K562 (cell line): ENCODE results near the gene MAST4. TPM values are rescaled to one million over a fixed set of nuclear protein-coding genes. Genes with fewer than 3 reads are reported as not detected.

Experiments used
- ATAC-seq: fragments of 200-7000 bp; cut with Tn5 transposase; 3 replicates; pipeline ENCODE4 v1.9.1; 2020; ENCODE audit warnings: moderate library complexity
- BruUV-seq: library from RNA; stranded (reverse); fragments of 400-500 nt; replicated peaks from 2 replicates; lab custom pipeline; 2021; lab: Mats Ljungman, UMichigan
- CTCF ChIA-PET: fragments of 300-600 bp; formaldehyde crosslinking; extraction: SDS; loops from one replicate; lab custom pipeline; 2021; ENCODE audit warnings: low intra/inter-chr PET ratio; lab: Yijun Ruan, JAX
- POLR2A ChIA-PET: fragments of 300-600, 350-650 bp; sonication (Branson Sonifier 250); formaldehyde crosslinking; extraction: SDS; loops from one replicate; lab custom pipeline; 2021; ENCODE audit warnings: antibody characterized with exemption, inconsistent platforms; lab: Yijun Ruan, JAX
- DNase-seq, 4 experiments: peaks; one replicate each; pipeline versions ENCODE4 v3.0.0 to v3.0.0-alpha.2; 2011 to 2018; ENCODE audit warnings: low spot score in 3 of 4, mixed read lengths in 3 of 4; ENCODE audit errors: extremely low read depth in 1 of 4
- FAIRE-seq: peaks from 2 replicates; lab custom pipeline; 2011; peaks lifted over from hg19 to GRCh38; lab: Jason Lieb, UNC
- H2AFZ ChIP-seq: 2 replicates; pipeline ENCODE4 v1.6.0; 2011; ENCODE audit warnings: low read depth, low read length, control low read depth, inconsistent platforms
- H3K27ac ChIP-seq: fragments of 200-600 bp; 3 replicates; pipeline ENCODE4 v1.8.0; 2011; ENCODE audit warnings: low read depth, mild to moderate bottlenecking, control low read depth, inconsistent platforms, low read length, moderate library complexity, mixed read lengths; ENCODE audit errors: extremely low read depth
- H3K27me3 ChIP-seq, 2 experiments: fragments of 300-600 bp in 1 of 2; 2 replicates in 1 of 2; 3 replicates in 1 of 2; pipeline versions ENCODE4 v1.6.0 to v1.8.0; 2011; ENCODE audit warnings: inconsistent platforms in 2 of 2, low read length in 2 of 2, mild to moderate bottlenecking in 1 of 2, mixed read lengths in 1 of 2, moderate library complexity in 1 of 2; ENCODE audit not compliant: control insufficient read depth in 2 of 2, insufficient read depth in 2 of 2
- H3K36me3 ChIP-seq: fragments of 300-600 bp; 3 replicates; pipeline ENCODE4 v1.8.0; 2011; ENCODE audit warnings: mild to moderate bottlenecking, low read length, inconsistent platforms; ENCODE audit not compliant: control insufficient read depth, insufficient read depth
- H3K4me1 ChIP-seq, 2 experiments: fragments of 200-600 bp in 1 of 2; replicated peaks in 1 of 2; 2 replicates in 1 of 2; 3 replicates in 1 of 2; pipeline versions ENCODE4 v1.5.1 to v1.8.0; 2011; ENCODE audit warnings: inconsistent platforms in 2 of 2, low read length in 2 of 2, mild to moderate bottlenecking in 1 of 2, mixed read lengths in 1 of 2, moderate library complexity in 1 of 2; ENCODE audit not compliant: control insufficient read depth in 2 of 2, insufficient read depth in 2 of 2
- H3K4me2 ChIP-seq: 2 replicates; pipeline ENCODE4 v1.6.1; 2011; ENCODE audit warnings: low read length, control low read depth, inconsistent platforms, mixed read lengths; ENCODE audit not compliant: insufficient read depth
- H3K4me3 ChIP-seq: fragments of 200-600 bp; sonication (generic), shearing (Covaris generic); 2 replicates; pipeline ENCODE4 v1.5.1; 2016; ENCODE audit warnings: control low read depth, inconsistent platforms
- H3K79me2 ChIP-seq: fragments of 200-600 bp; 3 replicates; pipeline ENCODE4 v1.8.0; 2011; ENCODE audit warnings: low read length, inconsistent platforms; ENCODE audit not compliant: control insufficient read depth, insufficient read depth
- H3K9ac ChIP-seq, 2 experiments: 2 replicates each; pipeline versions ENCODE4 v1.6.0 to v1.6.1; 2011; ENCODE audit warnings: low read depth in 2 of 2, low read length in 2 of 2, control low read depth in 1 of 2, inconsistent platforms in 1 of 2, mild to moderate bottlenecking in 1 of 2, mixed read lengths in 1 of 2; ENCODE audit not compliant: insufficient read depth in 1 of 2
- H3K9me1 ChIP-seq: one replicate; pipeline ENCODE4 v1.6.0; 2011; ENCODE audit warnings: inconsistent platforms, mild to moderate bottlenecking, low read length, moderate library complexity; ENCODE audit not compliant: control insufficient read depth, insufficient read depth
- H3K9me3 ChIP-seq: replicated peaks from 2 replicates; pipeline ENCODE4 v1.5.1; 2011; ENCODE audit warnings: low read depth, low read length, inconsistent platforms; ENCODE audit not compliant: control insufficient read depth, insufficient read depth
- H4K20me1 ChIP-seq: replicated peaks from 2 replicates; pipeline ENCODE4 v1.6.1; 2011; ENCODE audit warnings: low read length, inconsistent platforms, mixed read lengths; ENCODE audit not compliant: control insufficient read depth, insufficient read depth
- CREB1 ChIP-seq, 2 experiments: sonication (generic) in 1 of 2; formaldehyde crosslinking in 1 of 2; IDR thresholded peaks; 2 replicates each; pipeline versions ENCODE4 v1.6.1 to v1.8.0; 2012 to 2022; ENCODE audit warnings: inconsistent platforms in 1 of 2, mild to moderate bottlenecking in 1 of 2, missing genetic modification reagents in 1 of 2, moderate library complexity in 1 of 2
- DNMT1 ChIP-seq: fragments of 450-650 bp; IDR thresholded peaks from 2 replicates; pipeline ENCODE4 v1.6.1; 2016; ENCODE audit warnings: antibody characterized with exemption, mild to moderate bottlenecking
- E2F8 ChIP-seq: fragments of 450-650 bp; IDR thresholded peaks from 2 replicates; pipeline ENCODE4 v1.7.1; 2018; ENCODE audit warnings: mild to moderate bottlenecking, low read depth; ENCODE audit not compliant: partially characterized antibody
- HBP1 ChIP-seq: fragments of 450-650 bp; formaldehyde crosslinking; IDR thresholded peaks from 2 replicates; pipeline ENCODE4 v1.4.0; 2022; ENCODE audit warnings: missing genetic modification characterization
- HOXB6 ChIP-seq: fragments of 250-450 bp; sonication (Bioruptor Pico); IDR thresholded peaks from 2 replicates; pipeline ENCODE4 v1.5.1; 2022; ENCODE audit warnings: mild to moderate bottlenecking, borderline replicate concordance
- PRPF4 ChIP-seq: fragments of 200-400 bp; formaldehyde crosslinking; IDR thresholded peaks from one replicate; pipeline ENCODE4 v1.6.1; 2017; ENCODE audit warnings: low read length, low read depth, mild to moderate bottlenecking; ENCODE audit not compliant: insufficient read depth, poor library complexity, severe bottlenecking
- RAD21 ChIP-seq, 2 experiments: fragments of 250-450 bp in 1 of 2; fragments of 450-650 bp in 1 of 2; sonication (Bioruptor Pico) in 1 of 2; formaldehyde crosslinking in 1 of 2; IDR thresholded peaks in 1 of 2; conservative IDR thresholded peaks in 1 of 2; 2 replicates each; pipeline versions ENCODE4 v1.4.0 to v1.8.0; 2020 to 2022; ENCODE audit warnings: mild to moderate bottlenecking in 2 of 2, moderate library complexity in 1 of 2
- SIN3A ChIP-seq, 2 experiments: fragments of 150-350 bp in 1 of 2; IDR thresholded peaks; 2 replicates each; pipeline ENCODE4 v1.6.1; 2011 to 2016; ENCODE audit warnings: borderline replicate concordance in 2 of 2, low read depth in 2 of 2, low read length in 2 of 2, mild to moderate bottlenecking in 2 of 2, moderate library complexity in 2 of 2; ENCODE audit not compliant: control insufficient read depth in 1 of 2
- TRIM28 ChIP-seq: fragments of 450-650 bp; IDR thresholded peaks from 2 replicates; pipeline ENCODE4 v1.6.1; 2017
- TSHZ1 ChIP-seq: fragments of 250-450 bp; sonication (Bioruptor Pico); IDR thresholded peaks from 2 replicates; pipeline ENCODE4 v1.4.0; 2020; ENCODE audit warnings: mild to moderate bottlenecking, moderate library complexity
- ZNF57 ChIP-seq: fragments of 450-650 bp; formaldehyde crosslinking; IDR thresholded peaks from 2 replicates; pipeline ENCODE4 v1.4.0; 2020; ENCODE audit warnings: mild to moderate bottlenecking, moderate library complexity
- ZNF707 ChIP-seq: fragments of 250-450 bp; sonication (Bioruptor Pico); conservative IDR thresholded peaks from 2 replicates; pipeline ENCODE4 v1.8.0; 2022; ENCODE audit warnings: inconsistent platforms, mild to moderate bottlenecking, moderate library complexity
- WGBS: fragments of 100-300 bp; shearing (Covaris generic); methylation state at CpG from one replicate; pipeline ENCODE4 v1.1.6; 2016; ENCODE audit warnings: low coverage, mixed read lengths; ENCODE audit not compliant: insufficient coverage; ENCODE audit errors: missing lambda C conversion rate; 5-methylcytosine and 5-hydroxymethylcytosine counted together
- in situ Hi-C: fragments of 300-500 bp; cut with MboI; formaldehyde crosslinking; loops from 4 replicates; pipeline ENCODE4 v1.15.0; 2018; ENCODE audit warnings: inconsistent platforms, mixed read lengths
- intact Hi-C: fragments of 100-400 bp; cut with micrococcal nuclease; formaldehyde crosslinking; loops from 2 replicates; pipeline ENCODE4 v1.14.2; 2022
- polyA plus RNA-seq, 8 experiments: library from polyadenylated mRNA; depleted of rRNA in 4 of 8; stranded (reverse) in 5 of 8; unstranded in 3 of 8; fragments of >200 nt; fragmentation: Nextera tagmentation in 2 of 8; fragmentation: Illumina TruSeq in 1 of 8; extraction: Ambion mirVana in 2 of 8; extraction: Trizol in 1 of 8; gene quantifications; 2 replicates each; pipeline versions ENCODE4 v1.2.1 to v1.2.3, GENCODE V29; 2011 to 2014; ENCODE audit warnings: inconsistent platforms in 1 of 8, missing spikeins in 1 of 8
- total RNA-seq, 7 experiments: library from RNA; depleted of rRNA in 6 of 7; stranded (reverse); fragments of >200 nt in 6 of 7; fragmentation: Illumina TruSeq in 2 of 7; extraction: Trizol in 2 of 7; gene quantifications; 2 replicates each; pipeline versions ENCODE4 v1.2.1 to v1.2.3, GENCODE V29; 2011 to 2021; ENCODE audit warnings: low replicate concordance in 1 of 7

MAST4 gene
- total and polyA plus RNA-seq, 9 of the 15 experiments (the other 6 are each of a cell fraction or from before 2014, with no cell fraction given): 0.88 to 10.1 (median 5.2) TPM

DNA sequence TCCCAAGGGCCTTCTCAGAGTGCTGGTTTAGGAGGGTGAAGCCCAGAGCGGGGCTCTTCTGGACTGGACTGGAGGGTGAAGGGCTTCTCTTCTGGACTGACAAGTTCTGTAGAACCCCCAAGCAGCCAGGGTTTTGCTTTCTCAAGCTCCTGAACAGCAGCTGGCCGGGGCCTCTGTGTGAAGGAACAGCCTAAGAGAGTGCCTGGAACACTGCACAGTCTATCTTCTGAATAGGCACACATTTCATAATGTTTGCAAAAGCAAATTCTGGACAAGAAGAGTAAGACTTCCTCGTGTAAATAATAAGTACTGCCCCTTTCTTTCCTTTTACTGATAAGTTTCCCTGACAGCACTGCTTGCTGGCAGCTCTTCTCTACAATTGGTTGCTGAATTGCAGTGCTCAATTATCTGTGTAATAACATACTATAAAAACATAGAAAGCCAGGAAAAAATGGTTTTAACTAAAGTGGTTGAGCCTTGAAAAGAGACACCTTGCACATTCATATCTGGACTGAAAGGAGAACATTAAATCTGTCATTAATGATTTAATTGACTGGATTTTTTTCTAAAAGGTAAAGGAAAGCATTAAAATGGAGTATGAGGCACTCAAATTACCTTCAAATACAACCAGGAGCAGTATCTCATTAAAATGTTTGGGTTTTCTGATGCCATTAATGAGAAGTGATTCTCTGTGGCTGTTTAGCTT, 20.5 kb downstream of the MAST4 start:
- Histone ChIP-seq H3K9me1 (no peaks in the 10 kb centered on the region), H3K4me1 (no peaks in the 10 kb centered on the region), H3K9ac (no peak overlapping the region), H3K4me2 (no peak overlapping the region), H2AFZ (no peak overlapping the region), H3K27me3 (peaks cover 0 to 6% of the 10 kb centered on the region in 2 experiments; a peak in 3 of 5 replicates), H4K20me1 (no peaks in the 10 kb centered on the region), H3K36me3 (no peaks in the 10 kb centered on the region), H3K9me3 (no peaks in the 10 kb centered on the region), H3K79me2 (no peaks in the 10 kb centered on the region), H3K4me3 (no peak overlapping the region), H3K27ac (no peak overlapping the region)
- intact Hi-C loops (no loop called here), in situ Hi-C loops (no loop called here)
- WGBS: 0% methylated on average over 3 of the region's 3 CpGs
- ChIA-PET CTCF (interaction anchor here (0.7 kb wide), 1 partner anchor 152 kb away, joined by 3 read pairs; no protein-coding TSS in a partner anchor), POLR2A (interaction anchor here (0.7 kb wide), 2 partner anchors 28 to 114 kb away, joined by 3 to 5 read pairs; no protein-coding TSS in a partner anchor)
- FAIRE-seq: no peak
- no TSS peak for BruUV-seq
- no peak for DNase-seq
- ATAC-seq: no peak
- no peak for TF ChIP-seq HBP1 (CRISPR knock-in tag)
- no peak for TF ChIP-seq TRIM28
- no peak for TF ChIP-seq E2F8
- TF ChIP-seq ZNF707 (CRISPR knock-in tag): no peak
- TF ChIP-seq DNMT1: no peak
- no peak for TF ChIP-seq PRPF4
- no peak for TF ChIP-seq ZNF57 (CRISPR knock-in tag)
- no peak for TF ChIP-seq SIN3A (IDR thresholded peaks at IDR 0.05; ENCODE audit: borderline replicate concordance in 2 of 2, control insufficient read depth in 1 of 2, low read depth in 2 of 2, low read length in 2 of 2)
- no peak for TF ChIP-seq HOXB6 (CRISPR knock-in tag)
- TF ChIP-seq TSHZ1 (CRISPR knock-in tag): no peak
- TF ChIP-seq CREB1 (IDR thresholded peaks at IDR 0.05): no peak
- TF ChIP-seq CREB1 (CRISPR knock-in tag; IDR thresholded peaks at IDR 0.05): no peak
- no peak for TF ChIP-seq RAD21 (CRISPR knock-in tag; conservative IDR thresholded peaks at IDR 0.05 in 1 of 2, IDR thresholded peaks at IDR 0.05 in 1 of 2)
